HG03521 (cell line): ENCODE measurements around the gene POLN.

Source experiments
- ATAC-seq: cut with Tn5 transposase; IDR thresholded peaks from one replicate; pipeline ENCODE4 v1.9.1; 2021; ENCODE audit warnings: mild to moderate bottlenecking, moderate library complexity; ENCODE audit not compliant: unreplicated experiment

The POLN gene

DNA sequence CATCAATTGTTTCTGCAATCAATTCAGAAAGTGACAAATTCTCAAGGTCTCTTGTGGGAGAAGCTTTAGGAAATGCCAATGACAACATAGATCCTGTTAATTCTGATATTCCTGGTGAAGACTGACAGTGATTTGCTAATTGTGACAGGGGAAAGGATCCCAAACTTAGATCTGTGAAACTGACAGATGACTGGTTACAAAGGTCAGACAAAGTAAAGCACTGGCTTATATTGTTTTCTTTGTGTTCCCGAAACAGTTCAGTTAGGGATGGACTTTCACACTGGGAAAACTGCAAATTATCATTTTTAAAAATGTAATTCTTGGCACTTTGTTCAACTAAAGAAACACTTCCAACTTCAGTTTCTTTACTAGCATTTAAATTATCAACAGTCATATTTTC is 152.7 kb downstream of the POLN start:
- ATAC-seq: no peak

GRCh38 chr4:2087170-2087569 is 154.8 kb downstream of the POLN start:
- no peak for ATAC-seq

- no peak for ATAC-seq
Measured at GRCh38 chr4:2085496-2085901, 156.4 kb downstream of the POLN start.

- no peak for ATAC-seq
Measured at GRCh38 chr4:2084316-2084715, 157.6 kb downstream of the POLN start.

DNA sequence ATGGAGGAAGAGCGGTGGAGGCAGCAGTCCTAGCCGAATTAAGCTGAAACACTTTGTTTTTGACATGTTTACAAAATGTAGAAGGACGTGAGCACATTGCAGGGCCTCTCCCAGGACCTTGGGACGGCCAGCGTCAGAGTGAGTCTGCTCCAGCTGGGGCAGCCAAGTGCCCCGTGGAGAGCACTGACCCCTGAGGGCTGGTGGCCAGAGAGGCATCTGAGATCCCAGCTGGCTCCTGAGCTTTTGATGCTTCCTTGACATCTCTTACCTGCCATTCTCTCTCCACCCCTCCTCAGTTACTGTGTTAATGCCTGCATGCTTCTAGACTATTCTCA is 158.1 kb downstream of the POLN start:
- no peak for ATAC-seq

DNA sequence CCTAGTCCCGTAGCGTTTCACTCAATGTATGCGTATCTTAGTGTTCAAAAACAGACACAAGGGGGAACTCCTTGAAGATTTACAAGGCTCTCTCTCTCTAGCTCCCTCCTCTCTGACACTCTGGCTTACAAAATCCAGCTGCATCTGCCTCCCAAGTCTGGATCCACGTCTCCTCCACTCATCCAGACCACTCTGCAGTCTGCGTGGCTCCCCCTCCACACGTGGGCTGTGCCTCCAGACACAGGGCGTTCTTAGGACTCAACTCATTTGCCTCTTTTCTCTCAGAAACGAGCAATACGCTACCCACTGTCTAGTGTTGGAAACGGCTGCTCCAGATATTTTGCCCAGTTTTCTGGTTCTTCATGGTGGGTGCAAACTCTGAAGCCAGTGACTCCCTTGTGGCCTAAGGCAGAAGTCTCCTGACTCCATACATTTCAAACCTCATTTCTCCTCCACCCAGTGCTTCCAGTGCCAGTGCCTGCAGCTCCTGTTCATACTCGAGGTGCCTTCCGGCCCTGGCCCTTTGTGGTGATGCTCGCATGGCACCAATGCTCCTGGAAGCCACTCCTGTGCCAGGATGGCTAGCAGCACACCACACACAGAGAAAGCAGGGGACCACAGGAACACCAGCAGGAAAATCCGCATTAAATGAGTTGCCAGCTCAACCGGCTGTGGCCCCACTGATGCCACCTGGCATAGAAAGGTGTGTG is 158.7 kb downstream of the POLN start:
- ATAC-seq: no peak

- no peak for ATAC-seq
Measured at GRCh38 chr4:2082627-2083026, 159.3 kb downstream of the POLN start.

DNA sequence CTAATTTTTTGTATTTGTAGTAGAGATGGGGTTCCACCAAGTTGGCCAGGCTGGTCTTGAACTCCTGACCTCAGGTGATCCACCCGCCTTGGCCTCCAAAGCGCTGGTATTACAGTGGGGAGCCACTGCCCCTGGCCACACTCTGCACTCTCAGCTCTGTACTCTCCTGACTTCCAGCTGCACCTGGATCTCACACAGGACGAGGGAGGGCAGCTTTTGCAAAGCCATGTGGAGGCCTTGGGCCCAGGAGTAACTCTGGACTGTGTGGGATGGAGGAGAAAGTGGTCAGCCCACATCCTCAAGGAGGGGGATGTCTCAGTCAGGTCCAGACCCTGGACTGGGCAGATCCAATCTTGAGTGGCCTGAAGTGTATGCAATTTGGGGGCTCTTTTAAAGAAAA is 159.8 kb downstream of the POLN start:
- no peak for ATAC-seq

- ATAC-seq: no peak
Measured at GRCh38 chr4:2081540-2081939, 160.4 kb downstream of the POLN start.

DNA sequence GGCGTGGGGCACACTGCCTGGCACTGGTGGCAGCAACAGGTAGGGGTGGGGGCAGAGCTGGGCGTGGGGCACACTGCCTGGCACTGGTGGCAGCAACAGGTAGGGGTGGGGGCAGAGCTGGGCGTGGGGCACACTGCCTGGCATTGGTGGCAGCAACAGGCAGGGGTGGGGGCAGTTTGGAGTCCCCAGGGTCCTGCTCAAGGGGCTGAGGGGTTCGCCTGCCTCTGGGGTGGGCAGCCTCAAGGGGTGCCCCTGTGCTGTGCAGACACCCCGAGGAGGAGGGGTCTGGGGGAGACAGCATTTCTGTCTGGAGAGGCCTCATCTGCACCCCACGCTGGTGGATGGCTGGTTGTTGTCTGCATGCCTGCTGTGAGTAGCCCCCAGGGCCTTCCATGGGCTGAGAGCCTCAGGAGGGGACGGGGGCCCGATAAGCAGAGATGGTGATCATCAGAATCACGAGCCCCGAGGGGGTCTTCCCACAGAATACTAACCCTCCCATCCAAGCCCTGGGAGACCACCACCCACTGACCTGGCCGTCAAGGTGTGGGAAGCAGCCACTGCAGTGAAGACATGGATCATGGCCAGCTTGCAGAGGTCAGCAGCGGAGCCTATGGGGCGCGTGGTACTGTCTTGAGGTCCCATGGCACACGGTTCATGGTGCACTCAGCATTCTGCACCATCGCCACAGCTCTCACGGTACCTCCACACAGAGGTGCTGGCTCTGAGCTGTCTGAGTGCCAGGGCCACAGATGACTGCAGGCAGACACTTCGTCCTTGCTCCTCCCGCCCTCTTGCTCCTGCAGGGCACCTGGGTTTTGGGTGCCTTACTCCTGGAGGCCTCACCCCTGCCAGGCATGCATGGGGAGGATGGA is 161.3 kb downstream of the POLN start:
- ATAC-seq: no peak

GRCh38 chr4:2079926-2080325 is 162.0 kb downstream of the POLN start:
- ATAC-seq: no peak

DNA sequence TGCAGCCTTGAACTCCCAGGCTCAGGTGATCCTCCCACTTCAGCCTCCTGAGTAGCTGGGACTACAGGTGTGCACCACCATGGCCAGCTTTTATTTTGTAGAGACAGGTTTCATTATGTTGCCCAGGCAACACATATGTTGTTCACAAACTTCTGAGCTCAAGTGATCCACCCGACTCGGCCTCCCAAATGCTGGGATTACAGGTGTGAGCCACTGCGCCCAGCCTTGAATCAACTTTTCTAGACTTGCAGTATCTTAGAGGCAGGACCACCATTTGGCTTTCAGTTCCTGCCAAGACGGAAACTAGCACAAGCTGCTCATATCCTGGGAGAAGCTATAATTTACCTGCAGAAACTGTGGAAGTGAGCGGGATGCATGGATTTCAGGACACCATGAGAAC is 162.9 kb downstream of the POLN start:
- no peak for ATAC-seq

- no peak for ATAC-seq
Measured at GRCh38 chr4:2078584-2078983, 163.3 kb downstream of the POLN start.

- ATAC-seq: no peak
Measured at GRCh38 chr4:2077537-2078460, 164.1 kb downstream of the POLN start.

GRCh38 chr4:2076908-2077536 is 164.9 kb downstream of the POLN start:
- no peak for ATAC-seq

GRCh38 chr4:2075987-2076907 is 165.7 kb downstream of the POLN start:
- ATAC-seq: no peak

GRCh38 chr4:2075171-2075986 is 166.5 kb downstream of the POLN start:
- no peak for ATAC-seq

DNA sequence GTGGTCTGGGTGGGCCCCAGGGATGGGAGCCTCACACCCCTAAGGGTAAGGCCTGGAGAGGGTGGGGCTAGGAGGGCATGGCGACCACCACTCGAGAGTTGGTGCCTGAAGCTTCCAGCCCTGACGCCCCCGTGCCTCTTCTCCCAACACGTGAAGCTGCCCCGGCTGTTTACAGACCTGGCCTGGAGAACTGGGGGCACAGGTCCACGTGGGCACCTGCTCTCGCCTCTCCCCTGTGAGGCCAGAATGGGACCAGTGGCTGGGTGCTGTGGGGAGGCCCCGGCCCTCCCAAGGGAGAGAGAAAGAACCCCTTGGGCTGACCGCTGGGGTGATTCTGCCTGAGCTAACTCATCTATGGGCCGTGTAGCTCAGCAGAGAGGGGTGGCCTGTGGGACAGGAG is 167.3 kb downstream of the POLN start:
- ATAC-seq: no peak
